HG02678 (cell line): ENCODE data around the gene TMEM117.
"Not testable (repeated sequence)": the region's sequence is repeated elsewhere in the genome, so short reads cannot be mapped to it uniquely, and the experiment has no call there.

Experiments
- ATAC-seq: cut with Tn5 transposase; IDR thresholded peaks from one replicate; pipeline ENCODE4 v1.9.1; 2021; ENCODE audit warnings: mild to moderate bottlenecking, moderate library complexity; ENCODE audit not compliant: unreplicated experiment

TMEM117 gene

GRCh38 chr12:44193281-44193680 lies 357.4 kb downstream of the TMEM117 start:
- peak; percentile 95 for ATAC-seq

GRCh38 chr12:44195719-44196118 lies 359.8 kb downstream of the TMEM117 start:
- ATAC-seq, result not testable (repeated sequence)

GRCh38 chr12:44206045-44206444 lies 370.2 kb downstream of the TMEM117 start:
- ATAC-seq, result no peak

GRCh38 chr12:44217146-44217883 lies 381.4 kb downstream of the TMEM117 start:
- no peak for ATAC-seq

GRCh38 chr12:44223736-44224135 lies 387.9 kb downstream of the TMEM117 start:
- ATAC-seq, result no peak

GRCh38 chr12:44224399-44225148 lies 388.7 kb downstream of the TMEM117 start:
- no peak for ATAC-seq

- ATAC-seq, result no peak
These were observed 389.2 kb downstream of the TMEM117 start for GRCh38 chr12:44225149-44225510.

- no peak for ATAC-seq
These were observed 391.7 kb downstream of the TMEM117 start for GRCh38 chr12:44227616-44228015.

- no peak for ATAC-seq
These were observed 394.0 kb downstream of the TMEM117 start for GRCh38 chr12:44229846-44230245.

- ATAC-seq, result no peak
These were observed 399.8 kb downstream of the TMEM117 start for GRCh38 chr12:44235674-44236073.

GRCh38 chr12:44240186-44240585 lies 404.3 kb downstream of the TMEM117 start:
- ATAC-seq, result no peak

GRCh38 chr12:44245932-44246331 lies 410.1 kb downstream of the TMEM117 start:
- no peak for ATAC-seq

- no peak for ATAC-seq
These were observed 410.7 kb downstream of the TMEM117 start for GRCh38 chr12:44246482-44247105.

GRCh38 chr12:44247588-44247987 lies 411.7 kb downstream of the TMEM117 start:
- no peak for ATAC-seq

- no peak for ATAC-seq
These were observed 412.6 kb downstream of the TMEM117 start for GRCh38 chr12:44248436-44248835.

GRCh38 chr12:44250440-44250839 lies 414.6 kb downstream of the TMEM117 start:
- ATAC-seq, result not testable (repeated sequence)

GRCh38 chr12:44253338-44253856 lies 417.5 kb downstream of the TMEM117 start:
- no peak for ATAC-seq

- no peak for ATAC-seq
These were observed 422.4 kb downstream of the TMEM117 start for GRCh38 chr12:44258246-44258645.

GRCh38 chr12:44259890-44260289 lies 424.0 kb downstream of the TMEM117 start:
- no peak for ATAC-seq

GRCh38 chr12:44260581-44260980 lies 424.7 kb downstream of the TMEM117 start:
- ATAC-seq, result no peak

GRCh38 chr12:44285321-44285960 lies 449.6 kb downstream of the TMEM117 start:
- no peak for ATAC-seq
